Cardiac fibroblast (primary cell): ENCODE data around the gene CATSPERZ.
"Not testable (repeated sequence)": the region's sequence is repeated elsewhere in the genome, so short reads cannot be mapped to it uniquely, and the experiment has no call there.

ENCODE experiments used
- DNase-seq, 2 donors: peaks; one replicate each; pipeline versions ENCODE4 v3.0.0 to v3.0.0-alpha.2; 2010; ENCODE audit warnings: low read depth in 2 of 2
- H3K4me3 ChIP-seq, 2 donors: replicated peaks in 1 of 2; 1 replicate in 1 of 2; 2 replicates in 1 of 2; pipeline ENCODE4 v1.5.1; 2011; ENCODE audit warnings: low read depth in 2 of 2, low read length in 2 of 2, mild to moderate bottlenecking in 2 of 2, moderate library complexity in 1 of 2
- TF ChIP-seq, protein P1 (sequence below): IDR thresholded peaks from one replicate; pipeline ENCODE4 v1.5.1; 2011; ENCODE audit warnings: low read depth, mild to moderate bottlenecking, low read length, inconsistent platforms

CATSPERZ gene

DNA sequence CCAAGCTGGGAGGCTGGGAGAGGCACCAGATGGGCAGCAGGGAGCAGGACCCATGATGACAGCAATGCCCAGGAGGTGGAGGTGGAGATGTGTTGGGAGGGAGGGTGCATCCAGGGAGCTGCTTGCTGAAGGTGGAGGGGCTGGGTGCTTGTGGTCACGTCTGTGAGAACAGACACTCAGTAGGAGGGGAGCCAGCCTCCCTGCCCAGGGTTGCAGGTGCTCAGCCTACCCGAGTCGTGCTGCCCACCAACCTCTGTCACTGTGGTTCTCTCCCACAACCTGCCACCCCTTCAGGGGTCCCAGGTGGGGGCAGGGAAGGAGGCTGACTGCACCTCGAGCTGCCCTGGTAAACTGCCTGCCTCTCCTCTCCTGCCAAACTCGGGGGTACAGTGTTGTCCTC lies 23.2 kb downstream of the CATSPERZ start:
- DNase-seq = no peak
- TF ChIP-seq, protein P1, sequence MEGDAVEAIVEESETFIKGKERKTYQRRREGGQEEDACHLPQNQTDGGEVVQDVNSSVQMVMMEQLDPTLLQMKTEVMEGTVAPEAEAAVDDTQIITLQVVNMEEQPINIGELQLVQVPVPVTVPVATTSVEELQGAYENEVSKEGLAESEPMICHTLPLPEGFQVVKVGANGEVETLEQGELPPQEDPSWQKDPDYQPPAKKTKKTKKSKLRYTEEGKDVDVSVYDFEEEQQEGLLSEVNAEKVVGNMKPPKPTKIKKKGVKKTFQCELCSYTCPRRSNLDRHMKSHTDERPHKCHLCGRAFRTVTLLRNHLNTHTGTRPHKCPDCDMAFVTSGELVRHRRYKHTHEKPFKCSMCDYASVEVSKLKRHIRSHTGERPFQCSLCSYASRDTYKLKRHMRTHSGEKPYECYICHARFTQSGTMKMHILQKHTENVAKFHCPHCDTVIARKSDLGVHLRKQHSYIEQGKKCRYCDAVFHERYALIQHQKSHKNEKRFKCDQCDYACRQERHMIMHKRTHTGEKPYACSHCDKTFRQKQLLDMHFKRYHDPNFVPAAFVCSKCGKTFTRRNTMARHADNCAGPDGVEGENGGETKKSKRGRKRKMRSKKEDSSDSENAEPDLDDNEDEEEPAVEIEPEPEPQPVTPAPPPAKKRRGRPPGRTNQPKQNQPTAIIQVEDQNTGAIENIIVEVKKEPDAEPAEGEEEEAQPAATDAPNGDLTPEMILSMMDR = no peak
- no peak overlapping the region for H3K4me3 ChIP-seq

DNA sequence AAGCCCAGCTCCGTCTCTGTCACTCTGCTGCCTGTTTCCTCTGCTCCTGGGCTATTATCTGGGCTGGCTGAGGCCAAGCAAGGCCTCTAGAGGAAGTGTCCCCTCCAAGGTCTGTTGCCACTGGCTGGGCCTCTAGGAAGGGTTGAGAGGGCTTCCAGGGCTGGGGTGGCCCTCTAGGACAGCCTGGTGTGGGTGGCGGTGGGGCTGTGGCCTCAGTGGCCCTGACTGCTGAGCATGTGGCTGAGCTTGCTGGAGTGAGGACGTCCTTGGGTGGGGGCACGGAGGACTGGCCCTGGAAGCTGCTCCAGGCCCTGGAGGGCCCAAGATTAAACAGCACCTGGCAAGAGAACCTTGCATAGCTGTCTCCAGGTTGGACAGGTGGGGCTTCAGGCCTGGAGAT lies 23.8 kb downstream of the CATSPERZ start:
- not testable (repeated sequence) for DNase-seq, H3K4me3 ChIP-seq

DNA sequence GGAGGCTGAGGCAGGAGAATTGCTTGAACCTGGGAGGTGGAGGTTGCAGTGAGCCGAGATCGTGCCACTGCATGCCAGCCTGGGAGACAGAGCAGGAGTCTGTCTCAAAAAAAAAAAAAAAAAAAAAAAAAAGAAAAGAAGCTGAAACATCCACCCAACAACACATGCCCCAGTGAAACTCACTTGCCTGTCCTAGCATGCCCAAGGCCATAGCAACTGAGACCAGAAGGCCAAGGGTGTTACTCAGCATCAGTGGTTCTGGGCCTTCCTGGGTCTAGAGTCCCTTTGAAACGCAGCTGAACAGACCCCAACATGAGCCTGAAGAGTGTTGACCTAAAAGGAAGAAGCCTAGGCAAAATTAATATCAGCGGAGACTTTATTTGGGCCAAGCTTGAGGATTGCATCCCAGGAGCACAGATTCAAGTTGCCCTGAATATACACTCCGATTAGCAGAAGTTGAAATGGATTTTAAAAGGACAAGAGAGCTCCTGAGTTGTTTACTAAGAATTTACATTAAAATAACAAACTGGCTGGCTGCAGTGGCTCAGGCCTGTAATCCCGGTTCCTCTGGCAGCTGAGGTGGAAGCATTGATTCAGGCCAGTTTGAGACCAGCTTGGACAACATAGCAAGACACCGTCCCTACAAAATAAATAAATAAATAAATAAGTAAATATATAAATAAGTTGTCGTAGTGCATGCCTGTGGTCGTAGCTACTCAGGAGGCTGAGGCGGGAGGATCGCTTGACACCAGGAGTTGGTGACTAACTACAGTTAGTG lies 24.7 kb downstream of the CATSPERZ start:
- no peak for DNase-seq
- TF ChIP-seq, protein P1 = no peak
- no peak overlapping the region for H3K4me3 ChIP-seq

DNA sequence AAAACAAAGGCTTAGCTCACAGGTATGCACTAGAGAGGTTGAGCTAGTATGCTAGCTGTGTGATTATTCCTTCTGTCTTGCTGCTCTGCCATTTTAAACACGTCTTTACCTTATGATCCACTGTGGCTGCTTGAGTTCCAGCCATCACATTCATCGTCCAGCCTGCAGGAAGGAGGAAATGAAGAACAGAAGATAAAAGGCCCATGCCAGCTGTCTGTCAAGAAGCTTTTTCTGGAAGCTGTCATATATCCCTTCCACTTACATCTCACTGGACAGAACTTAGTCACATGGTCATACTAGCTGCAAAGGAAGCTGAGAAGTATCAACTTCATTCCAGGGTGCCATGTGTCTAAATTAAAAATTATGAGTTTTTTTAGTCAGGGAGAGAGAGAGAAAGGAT lies 27.2 kb downstream of the CATSPERZ start:
- TF ChIP-seq, protein P1 = no peak
- no peak for DNase-seq
- no peak overlapping the region for H3K4me3 ChIP-seq

DNA sequence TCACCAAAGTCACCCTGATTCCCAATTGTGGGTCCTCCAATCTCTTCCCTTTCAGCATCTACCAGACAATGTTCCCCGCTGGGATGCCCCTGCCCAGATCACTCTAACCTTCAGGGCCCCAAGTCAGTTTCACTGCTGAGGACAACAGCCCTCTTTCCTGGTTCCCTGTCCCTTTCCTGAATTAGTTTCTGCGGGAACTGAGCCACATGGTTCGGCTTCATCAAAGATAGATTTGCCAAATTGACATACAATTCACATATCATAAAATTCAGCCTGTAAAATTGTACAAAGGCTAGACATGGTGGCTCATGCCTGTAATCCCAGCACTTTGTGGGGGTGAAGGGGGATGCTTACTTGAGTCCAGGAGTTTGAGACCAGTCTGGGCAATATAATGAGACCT lies 27.8 kb downstream of the CATSPERZ start:
- TF ChIP-seq, protein P1 = no peak
- H3K4me3 ChIP-seq = no peak overlapping the region
- DNase-seq = no peak

DNA sequence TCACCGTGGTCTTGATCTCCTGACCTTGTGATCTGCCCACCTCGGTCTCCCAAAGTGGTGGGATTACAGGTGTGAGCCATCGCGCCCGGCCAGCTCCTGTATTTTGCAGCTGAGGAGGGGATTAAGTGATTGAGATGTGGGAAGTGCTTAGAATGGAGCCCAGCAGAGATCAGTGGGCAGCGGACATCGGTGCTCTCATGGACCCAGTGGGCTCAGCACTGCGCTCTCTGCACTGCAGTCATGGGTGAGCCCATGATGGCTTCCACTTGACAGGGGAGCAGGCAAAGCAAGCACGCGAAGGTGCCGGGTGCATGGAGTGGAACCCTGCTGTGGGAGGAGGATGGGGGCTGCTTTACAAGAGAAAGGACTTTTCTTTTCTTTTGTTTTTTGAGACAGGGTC lies 30.7 kb downstream of the CATSPERZ start:
- H3K4me3 ChIP-seq = no peak overlapping the region
- TF ChIP-seq, protein P1 = no peak
- no peak for DNase-seq

DNA sequence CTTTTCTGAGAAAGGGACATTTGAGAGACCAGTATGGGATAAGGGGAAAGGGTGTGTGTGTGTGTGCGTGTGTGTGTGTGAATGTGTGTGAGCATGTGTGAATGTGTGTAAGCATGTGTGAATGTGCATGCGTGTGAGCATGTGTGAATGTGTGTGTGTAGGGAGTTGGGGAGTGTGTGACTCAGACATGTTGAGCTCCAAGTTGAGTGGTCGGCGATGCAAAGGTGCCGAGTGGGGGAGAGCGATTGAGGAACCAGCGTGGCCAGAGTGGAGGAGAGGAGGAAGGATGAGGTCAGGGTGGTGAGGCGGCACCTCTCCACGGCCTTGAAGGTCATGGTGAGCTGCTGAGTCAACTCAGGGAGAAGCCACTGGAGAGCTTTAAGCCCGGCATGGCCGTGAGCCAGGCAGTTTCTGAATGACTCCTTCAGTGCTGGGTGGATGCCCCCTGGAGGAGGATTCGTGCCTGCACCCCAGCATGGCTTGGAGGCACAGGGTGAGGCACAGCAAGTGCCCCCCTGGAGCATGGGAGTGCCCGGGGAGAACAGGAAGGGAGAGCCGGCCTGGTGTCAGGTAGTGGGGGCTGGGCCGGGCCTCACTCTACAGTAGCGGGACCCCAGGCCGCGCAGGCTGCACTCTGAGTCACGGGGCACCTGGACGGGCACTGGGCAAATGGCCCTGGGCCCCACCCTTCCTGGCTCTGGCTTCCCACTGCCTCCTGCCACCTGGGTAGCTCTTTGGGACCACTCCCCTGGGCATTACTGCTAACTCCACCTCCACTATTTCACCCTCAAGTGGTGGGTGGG lies 31.6 kb downstream of the CATSPERZ start:
- peak; percentile 89 to 95 for DNase-seq
- TF ChIP-seq, protein P1 = peak; percentile 88

More for the DNA sequence above, 31.6 kb downstream of the CATSPERZ start:
- no peak overlapping the region for H3K4me3 ChIP-seq
